ENCODE measurements around the gene SHOX.

DNA sequence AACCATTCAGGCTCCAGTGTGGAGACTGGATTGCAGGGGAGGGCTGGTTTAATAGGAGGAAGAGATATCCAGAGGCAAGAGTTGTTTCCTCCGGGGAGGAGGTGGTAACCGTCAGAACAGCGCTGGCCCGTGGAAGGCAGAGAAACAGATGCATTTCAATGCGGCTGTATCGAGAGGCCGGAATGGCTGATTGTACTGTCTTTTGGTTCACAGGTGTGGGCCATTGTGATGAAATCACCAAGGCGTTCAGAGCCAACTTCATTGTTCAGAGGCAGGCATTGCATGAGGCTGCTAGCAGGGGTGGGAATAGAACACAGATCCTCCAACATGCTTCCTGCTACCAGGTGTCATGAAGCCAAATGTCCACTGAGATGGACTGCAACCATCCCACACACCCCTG is 53.0 kb downstream of the SHOX start:
- TF ChIP-seq, protein P1, sequence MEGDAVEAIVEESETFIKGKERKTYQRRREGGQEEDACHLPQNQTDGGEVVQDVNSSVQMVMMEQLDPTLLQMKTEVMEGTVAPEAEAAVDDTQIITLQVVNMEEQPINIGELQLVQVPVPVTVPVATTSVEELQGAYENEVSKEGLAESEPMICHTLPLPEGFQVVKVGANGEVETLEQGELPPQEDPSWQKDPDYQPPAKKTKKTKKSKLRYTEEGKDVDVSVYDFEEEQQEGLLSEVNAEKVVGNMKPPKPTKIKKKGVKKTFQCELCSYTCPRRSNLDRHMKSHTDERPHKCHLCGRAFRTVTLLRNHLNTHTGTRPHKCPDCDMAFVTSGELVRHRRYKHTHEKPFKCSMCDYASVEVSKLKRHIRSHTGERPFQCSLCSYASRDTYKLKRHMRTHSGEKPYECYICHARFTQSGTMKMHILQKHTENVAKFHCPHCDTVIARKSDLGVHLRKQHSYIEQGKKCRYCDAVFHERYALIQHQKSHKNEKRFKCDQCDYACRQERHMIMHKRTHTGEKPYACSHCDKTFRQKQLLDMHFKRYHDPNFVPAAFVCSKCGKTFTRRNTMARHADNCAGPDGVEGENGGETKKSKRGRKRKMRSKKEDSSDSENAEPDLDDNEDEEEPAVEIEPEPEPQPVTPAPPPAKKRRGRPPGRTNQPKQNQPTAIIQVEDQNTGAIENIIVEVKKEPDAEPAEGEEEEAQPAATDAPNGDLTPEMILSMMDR (conservative IDR thresholded peaks at IDR 0.05 in 1 of 2, IDR thresholded peaks at IDR 0.05 in 1 of 2; ENCODE audit: low read depth in 1 of 2, low read length in 2 of 2) = no peak
- TF ChIP-seq EZH2 (IDR thresholded peaks at IDR 0.05; ENCODE audit: low read length, missing control alignments) = no peak

All from fibroblast of lung (primary cell).